Suprapubic skin (tissue), 4 donors: ENCODE measurements around the gene RAB42.

Source experiments
- CTCF ChIP-seq, 2 donors: fragments of 200-600 bp in 1 of 2; fragments of 450-650 bp in 1 of 2; sonication (generic) in 1 of 2; IDR thresholded peaks; one replicate each; pipeline ENCODE4 v1.5.1; 2016 to 2019; ENCODE audit warnings: antibody characterized with exemption in 2 of 2, mild to moderate bottlenecking in 1 of 2, moderate library complexity in 1 of 2
- EP300 ChIP-seq: sonication (generic); formaldehyde crosslinking; IDR thresholded peaks from one replicate; pipeline ENCODE4 v1.6.1; 2017; ENCODE audit warnings: antibody characterized with exemption
- POLR2A ChIP-seq, 2 donors: fragments of 450-650 bp; IDR thresholded peaks; one replicate each; pipeline ENCODE4 v1.6.1; 2017; ENCODE audit warnings: antibody characterized with exemption in 2 of 2, mild to moderate bottlenecking in 2 of 2, moderate library complexity in 2 of 2
- POLR2AphosphoS5 ChIP-seq, 3 donors: sonication (generic); formaldehyde crosslinking; IDR thresholded peaks; one replicate each; pipeline ENCODE4 v1.6.1; 2017; ENCODE audit warnings: antibody characterized with exemption in 3 of 3

DNA sequence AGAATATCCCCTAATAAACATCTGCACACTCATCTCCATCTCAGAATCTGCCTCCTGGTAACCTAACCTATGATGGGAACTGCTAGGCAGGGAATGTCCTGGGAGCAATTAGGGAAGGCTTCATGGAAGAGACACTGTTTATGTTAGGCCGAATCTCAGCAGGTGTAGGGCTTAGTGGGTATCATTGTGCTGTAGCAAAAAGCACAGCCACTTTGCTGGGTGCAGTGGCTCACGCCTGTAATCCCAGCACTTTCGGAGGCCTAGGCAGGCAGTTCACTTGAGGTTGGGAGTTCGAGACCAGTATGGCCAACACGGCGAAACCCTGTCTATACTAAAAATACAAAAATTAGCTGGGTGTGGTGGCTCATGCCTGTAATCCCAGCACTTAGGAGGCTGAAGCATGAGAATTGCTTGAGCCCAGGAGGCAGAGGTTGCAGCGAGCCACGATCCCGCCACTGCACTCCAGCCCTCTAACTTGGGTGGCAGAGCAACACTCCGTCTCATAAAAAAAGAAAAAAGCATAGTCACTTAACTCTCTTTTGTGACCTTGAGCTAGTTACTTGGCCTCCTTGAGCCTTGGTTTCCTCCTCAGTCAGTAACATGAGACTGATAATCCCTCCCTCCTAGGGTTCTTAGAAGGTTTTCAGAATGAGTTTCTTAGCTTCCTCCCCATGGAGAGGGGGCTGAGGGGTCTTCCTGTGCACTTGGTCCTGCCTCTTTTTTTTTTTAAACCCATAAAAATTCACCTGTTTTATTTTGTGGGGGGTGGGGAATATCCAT lies 3.5 kb downstream of the RAB42 start:
- TF ChIP-seq CTCF (IDR thresholded peaks at IDR 0.05) (no peak), POLR2AphosphoS5 (IDR thresholded peaks at IDR 0.05) (no peak), EP300 (no peak), POLR2A (IDR thresholded peaks at IDR 0.05) (no peak)
